Measurements from ENCODE around the gene TMUB2.
"Not testable (repeated sequence)": the region's sequence is repeated elsewhere in the genome, so short reads cannot be mapped to it uniquely, and the experiment has no call there.

The TMUB2 gene

GRCh38 chr17:44186307-44187130, at the start of gene TMUB2:
Gene TMUB2 (plus strand): TSS chr17:44186972. CDS start chr17:44187709, 737 bp downstream.
- peak; percentile 99 for DNase-seq

GRCh38 chr17:44137891-44138709, 48.7 kb upstream of the TMUB2 start:
- DNase-seq, result peak in 1 of 2 donors; percentile 60

- DNase-seq, result not testable (repeated sequence)
Observed at GRCh38 chr17:44143921-44144320, 42.9 kb upstream of the TMUB2 start.

- no peak for DNase-seq
Observed at GRCh38 chr17:44144966-44145739, 41.6 kb upstream of the TMUB2 start.

GRCh38 chr17:44146375-44147346, 40.1 kb upstream of the TMUB2 start:
- DNase-seq, result no peak

- no peak for DNase-seq
Observed at GRCh38 chr17:44147812-44148211, 39.0 kb upstream of the TMUB2 start.

- DNase-seq, result not testable (repeated sequence)
Observed at GRCh38 chr17:44149066-44149465, 37.7 kb upstream of the TMUB2 start.

GRCh38 chr17:44149750-44150329, 36.9 kb upstream of the TMUB2 start:
- no peak for DNase-seq

- DNase-seq, result no peak
Observed at GRCh38 chr17:44152875-44153274, 33.9 kb upstream of the TMUB2 start.

- no peak for DNase-seq
Observed at GRCh38 chr17:44155488-44155887, 31.3 kb upstream of the TMUB2 start.

- peak; percentile 20 to 56 for DNase-seq
Observed at GRCh38 chr17:44159519-44160210, 27.1 kb upstream of the TMUB2 start.

- no peak for DNase-seq
Observed at GRCh38 chr17:44164476-44164875, 22.3 kb upstream of the TMUB2 start.

GRCh38 chr17:44167181-44167861, 19.5 kb upstream of the TMUB2 start:
- no peak for DNase-seq

GRCh38 chr17:44170135-44170498, 16.7 kb upstream of the TMUB2 start:
- no peak for DNase-seq

- no peak for DNase-seq
Observed at GRCh38 chr17:44170499-44171201, 16.1 kb upstream of the TMUB2 start, which contains the start of gene ASB16. Gene ASB16 (plus strand): TSS chr17:44170704. CDS start chr17:44170790, 86 bp downstream.

- no peak for DNase-seq
Observed at GRCh38 chr17:44171931-44172455, 14.8 kb upstream of the TMUB2 start.

GRCh38 chr17:44174427-44174826, 12.3 kb upstream of the TMUB2 start:
- no peak for DNase-seq

- no peak for DNase-seq
Observed at GRCh38 chr17:44176257-44176656, 10.5 kb upstream of the TMUB2 start.

Measured in CD4-positive, alpha-beta T cell treated with Interleukin-1 beta for 1 hour (primary cell).